ENCODE results near the gene TMEM63B.

GRCh38 chr6:44104481-44105021 is 22.8 kb upstream of the TMEM63B start:
- no peak for TF ChIP-seq CTCF (conservative IDR thresholded peaks at IDR 0.05)
- no peak for TF ChIP-seq ZFX (IDR thresholded peaks at IDR 0.05)
